ENCODE results near the gene PDGFRA.
"Not testable (repeated sequence)": the region's sequence is repeated elsewhere in the genome, so short reads cannot be mapped to it uniquely, and the experiment has no call there.

Gene PDGFRA

DNA sequence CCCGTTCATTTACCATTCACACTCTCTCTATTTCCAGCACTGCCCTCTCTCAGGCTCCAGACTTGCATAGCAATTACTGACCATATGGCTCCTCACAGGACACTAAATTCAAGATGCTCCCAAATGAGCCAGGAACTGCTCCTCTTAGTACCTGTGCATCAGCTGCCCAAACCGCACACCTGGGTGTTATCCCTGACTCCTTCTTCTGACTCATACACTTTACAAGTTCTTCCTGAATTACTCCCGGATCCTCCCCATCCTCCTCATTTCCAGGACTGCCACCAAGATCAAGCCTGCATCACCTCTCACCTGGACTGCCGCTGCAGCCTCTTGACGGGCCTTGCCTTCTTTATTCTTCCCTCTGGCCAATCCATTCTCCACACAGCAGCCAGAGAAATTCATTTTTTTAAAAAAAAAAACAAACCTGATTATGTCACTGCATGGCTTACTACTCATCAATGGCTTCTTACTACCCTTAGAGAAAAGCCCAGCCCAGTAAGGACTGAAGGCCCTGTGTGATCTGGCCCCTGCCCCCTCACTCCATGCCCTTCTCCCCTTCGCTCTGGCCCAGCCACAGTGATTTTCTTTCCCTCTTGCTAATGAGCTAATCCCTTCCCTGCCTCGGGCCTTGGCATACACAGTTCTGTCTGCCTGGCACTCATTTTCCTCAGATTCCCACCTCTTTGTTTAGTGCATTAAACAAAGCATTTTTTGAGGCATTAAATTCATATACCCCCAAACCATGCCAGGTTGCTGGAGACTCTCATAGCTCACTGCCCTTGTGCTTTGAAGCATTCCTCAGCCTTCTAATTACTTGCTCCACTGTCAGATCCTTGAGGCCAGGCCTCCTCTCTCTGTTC, 92.0 kb downstream of the PDGFRA start:
- no peak for DNase-seq (ENCODE audit: low spot score)

DNA sequence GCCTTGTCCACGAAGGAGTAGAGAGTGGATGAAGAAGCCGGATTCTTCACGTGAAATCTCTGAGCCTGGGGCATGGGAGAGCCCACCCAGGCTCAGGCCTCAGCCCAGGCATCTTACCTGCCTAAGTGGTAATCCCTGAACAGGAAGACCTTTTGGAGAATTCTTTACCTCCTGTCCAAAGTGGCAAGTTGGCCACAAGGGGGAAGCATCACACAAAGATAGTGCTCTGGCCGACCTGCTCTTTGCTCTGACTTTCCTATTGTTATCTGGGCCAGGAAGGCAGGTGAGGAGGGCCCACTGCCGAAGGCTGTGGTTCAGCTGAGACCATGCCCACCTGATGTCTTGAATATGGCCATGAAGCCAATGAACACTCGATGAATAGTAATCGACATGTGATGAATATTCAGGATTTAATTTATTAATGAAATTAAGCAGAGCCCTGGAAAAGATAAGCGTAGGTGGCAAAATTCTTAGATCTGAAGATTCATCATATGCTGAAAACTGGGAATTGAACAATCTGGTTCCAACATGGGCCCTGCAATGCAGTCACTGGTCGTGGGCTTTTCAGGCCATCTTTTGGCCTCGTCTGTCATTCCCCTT, 93.8 kb downstream of the PDGFRA start:
- peak; percentile 77 for DNase-seq (ENCODE audit: low spot score)

DNA sequence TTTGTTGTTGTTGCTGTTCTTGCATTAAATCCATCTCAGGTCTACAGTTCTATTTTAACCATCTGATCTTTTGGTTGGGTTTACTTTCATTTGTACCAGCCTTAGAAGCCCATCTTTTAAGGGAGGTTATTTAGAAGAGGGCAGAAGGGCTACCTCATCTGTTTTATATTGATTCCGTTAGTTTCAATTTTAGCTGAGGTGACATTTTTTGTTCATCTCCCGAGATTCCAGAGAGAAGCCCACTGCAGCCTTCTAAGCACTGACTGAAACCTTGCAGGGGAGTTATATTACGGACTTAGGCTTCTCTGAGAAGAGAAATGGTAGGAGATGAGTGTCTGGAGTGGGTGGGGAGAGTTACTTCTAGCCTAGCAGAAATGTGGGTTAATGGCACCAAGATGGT, 101.8 kb downstream of the PDGFRA start:
- no peak for DNase-seq (ENCODE audit: low spot score)

DNA sequence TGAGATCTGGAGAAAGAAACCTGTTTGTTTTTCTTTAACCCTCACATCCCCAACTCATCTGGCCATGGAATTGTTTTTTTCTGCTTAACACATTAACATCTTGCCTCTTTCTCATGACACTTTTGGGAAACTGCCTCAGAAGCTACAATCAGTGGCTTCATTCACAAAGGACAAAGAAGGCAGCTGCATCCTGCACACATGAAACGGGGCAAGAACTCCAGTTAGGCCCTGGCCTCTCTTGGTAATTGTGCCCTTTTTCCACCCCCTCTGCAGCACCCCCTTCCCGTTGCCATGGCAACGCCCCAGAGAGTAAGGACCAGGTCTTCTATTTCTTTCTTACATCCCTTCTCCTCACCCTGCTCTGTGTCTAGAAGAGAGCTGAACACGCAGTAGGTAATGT, 103.4 kb downstream of the PDGFRA start:
- DNase-seq (ENCODE audit: low spot score): no peak

DNA sequence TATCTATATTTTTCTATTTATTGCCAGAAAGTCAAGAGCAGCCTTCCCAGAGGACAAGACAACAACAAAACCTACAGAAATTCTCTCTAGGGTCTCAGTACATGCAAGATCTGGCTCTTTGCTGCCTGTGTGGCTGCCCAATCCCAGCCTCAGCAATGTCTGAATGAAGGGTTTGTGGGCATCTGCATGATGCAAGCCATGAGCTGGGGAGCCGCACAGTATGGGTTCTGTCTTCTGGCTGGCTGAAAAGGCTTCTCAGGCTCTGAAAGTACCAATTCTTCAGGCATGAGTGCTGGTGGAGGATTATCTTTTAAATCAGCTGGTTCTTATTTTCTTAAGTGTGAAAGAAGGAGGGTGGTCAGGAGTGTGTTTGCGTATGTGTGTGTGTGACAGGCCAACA, 104.6 kb downstream of the PDGFRA start:
- no peak for DNase-seq (ENCODE audit: low spot score)

DNA sequence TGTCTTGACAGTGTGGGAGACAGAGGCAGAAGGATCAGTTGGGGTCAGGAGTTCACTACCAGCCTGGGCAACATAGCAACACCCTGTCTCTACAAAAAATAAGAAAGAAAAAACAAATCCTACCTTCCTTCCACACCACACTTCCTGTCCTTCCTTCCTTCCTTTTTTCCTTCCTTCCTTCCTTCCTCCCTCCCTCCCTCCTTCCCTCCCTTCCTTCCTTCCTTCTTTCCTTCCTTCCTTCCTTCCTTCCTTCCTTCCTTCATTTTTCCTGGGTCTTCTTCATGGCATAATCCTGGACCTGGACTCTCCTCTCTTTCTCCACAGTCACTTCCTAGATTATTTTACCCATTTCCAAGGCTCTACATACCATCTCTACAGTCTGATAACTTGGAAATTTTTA, 105.7 kb downstream of the PDGFRA start:
- DNase-seq (ENCODE audit: low spot score): not testable (repeated sequence)

DNA sequence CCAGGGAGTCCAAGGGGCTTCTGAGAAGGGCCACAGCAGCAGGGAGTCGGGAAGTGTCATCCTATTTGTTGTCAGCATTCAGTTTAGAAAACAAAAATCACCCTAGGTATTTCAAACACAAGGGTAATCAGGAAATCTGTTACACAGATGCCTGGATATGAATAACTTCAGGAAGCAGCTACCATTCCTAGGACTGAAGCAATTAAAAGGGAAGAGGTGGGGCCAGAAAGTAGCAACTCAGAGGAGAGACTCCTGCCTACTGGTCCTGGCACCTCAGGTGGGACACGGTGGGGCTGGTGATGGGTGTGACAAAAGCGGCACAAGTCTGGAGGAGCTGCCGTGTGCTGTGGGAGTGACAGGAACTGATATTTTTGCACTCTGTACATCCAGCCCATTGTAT, 107.9 kb downstream of the PDGFRA start:
- no peak for DNase-seq (ENCODE audit: low spot score)

DNA sequence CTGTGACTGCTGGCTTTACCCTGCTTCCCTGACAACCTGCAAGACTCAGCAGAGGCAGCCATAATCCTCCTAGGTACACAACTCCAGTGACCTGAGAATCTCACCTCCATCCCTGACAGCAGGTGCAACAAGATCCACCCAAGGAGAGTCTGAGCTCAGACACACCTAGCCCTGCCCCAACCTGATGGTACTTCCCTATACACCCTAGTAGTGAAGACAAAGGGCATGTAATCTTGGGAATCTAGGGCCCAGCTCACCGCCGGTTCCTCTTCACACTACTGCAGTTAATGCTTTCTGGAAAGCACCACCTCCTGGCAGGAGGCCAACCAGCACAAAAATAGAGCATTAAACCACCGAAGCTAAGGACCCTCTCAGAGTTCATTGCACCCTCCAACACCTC, 113.0 kb downstream of the PDGFRA start:
- DNase-seq (ENCODE audit: low spot score): not testable (repeated sequence)

Data from COLO829 (cell line).